Breast epithelium (tissue), 4 donors: ENCODE measurements around the gene CETP. TPM values are rescaled to one million over a fixed set of nuclear protein-coding genes. Genes with fewer than 3 reads are reported as not detected.
A peak's percentile ranks its signal among the peaks of the same experiment; 100 is the strongest.

ENCODE experiments used
- DNase-seq, 2 donors: peaks; one replicate each; pipeline ENCODE4 v3.0.0-alpha.2; 2019; ENCODE audit warnings: low spot score in 2 of 2
- H3K27ac ChIP-seq, 2 donors: fragments of 200-600 bp; sonication (generic) in 1 of 2; one replicate each; pipeline ENCODE4 v1.5.1; 2016 to 2019; ENCODE audit warnings: mild to moderate bottlenecking in 1 of 2
- H3K27me3 ChIP-seq, 2 donors: fragments of 200-600 bp; sonication (generic) in 1 of 2; one replicate each; pipeline versions ENCODE4 v1.5.1 to v1.6.0; 2017 to 2019; ENCODE audit warnings: control low read depth in 1 of 2, mild to moderate bottlenecking in 1 of 2
- H3K36me3 ChIP-seq: fragments of 200-600 bp; one replicate; pipeline ENCODE4 v1.5.1; 2019
- H3K4me1 ChIP-seq, 2 donors: fragments of 200-600 bp; sonication (generic); one replicate each; pipeline ENCODE4 v1.5.1; 2016 to 2019; ENCODE audit warnings: control low read depth in 1 of 2
- H3K4me3 ChIP-seq, 3 donors: fragments of 200-600 bp; sonication (generic); 1 replicate in 2 of 3; 2 replicates in 1 of 3; pipeline ENCODE4 v1.5.1; 2016 to 2019; ENCODE audit warnings: mild to moderate bottlenecking in 3 of 3, moderate library complexity in 2 of 3
- H3K9me3 ChIP-seq, 2 donors: fragments of 200-600 bp; sonication (generic) in 1 of 2; one replicate each; pipeline ENCODE4 v1.5.1; 2016 to 2019; ENCODE audit warnings: control low read depth in 1 of 2
- POLR2A ChIP-seq: fragments of 450-650 bp; IDR thresholded peaks from one replicate; pipeline ENCODE4 v1.6.1; 2016; ENCODE audit warnings: antibody characterized with exemption, mild to moderate bottlenecking, moderate library complexity
- POLR2AphosphoS5 ChIP-seq, 3 donors: sonication (generic); formaldehyde crosslinking; IDR thresholded peaks; one replicate each; pipeline ENCODE4 v1.6.1; 2017; ENCODE audit warnings: antibody characterized with exemption in 3 of 3
- intact Hi-C: fragments of 100-400 bp; cut with DNase I; formaldehyde crosslinking; loops from one replicate; pipeline ENCODE4 v1.15.1; 2023; ENCODE audit warnings: low total_unique reads
- total RNA-seq, 3 donors: library from RNA; depleted of rRNA; stranded (reverse); fragments of >200 nt; gene quantifications; one replicate each; pipeline ENCODE4 v1.1.0, GENCODE V29; 2016
- TF ChIP-seq, protein P1 (sequence below), 3 donors: fragments of 450-650 bp; IDR thresholded peaks; one replicate each; pipeline ENCODE4 v1.5.1; 2016 to 2017; ENCODE audit warnings: antibody characterized with exemption in 3 of 3, mild to moderate bottlenecking in 3 of 3, moderate library complexity in 3 of 3

The CETP gene
- total RNA-seq, 3 donors from 2014 or later = 0.44 to 0.80 (median 0.66) TPM

DNA sequence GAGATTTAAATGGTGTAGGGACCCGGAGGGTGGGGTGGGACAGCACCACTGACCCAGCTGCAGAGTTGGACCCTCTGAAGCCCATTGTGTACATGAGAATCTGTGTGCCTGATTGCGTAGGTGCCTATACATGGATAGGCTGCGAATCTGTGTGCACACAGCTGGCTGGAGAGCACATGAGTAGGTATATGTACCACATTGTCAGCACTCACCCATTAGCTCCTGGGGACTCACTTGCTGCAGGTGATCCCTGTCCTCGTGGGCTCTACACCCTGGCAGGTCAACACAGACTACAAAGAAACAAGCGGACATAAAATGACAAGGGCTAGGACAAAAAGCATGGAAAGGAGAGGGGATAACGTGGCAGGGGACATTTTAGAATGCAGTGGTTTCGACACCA lies 11.3 kb upstream of the CETP start:
- Histone ChIP-seq H3K9me3 (no peaks in the 10 kb centered on the region), H3K4me3 (no peak overlapping the region), H3K4me1 (no peaks in the 10 kb centered on the region), H3K27me3 (no peaks in the 10 kb centered on the region), H3K36me3 (no peaks in the 10 kb centered on the region), H3K27ac (no peak overlapping the region)
- no peak for TF ChIP-seq POLR2A
- no peak for TF ChIP-seq POLR2AphosphoS5 (IDR thresholded peaks at IDR 0.05)
- TF ChIP-seq, protein P1, sequence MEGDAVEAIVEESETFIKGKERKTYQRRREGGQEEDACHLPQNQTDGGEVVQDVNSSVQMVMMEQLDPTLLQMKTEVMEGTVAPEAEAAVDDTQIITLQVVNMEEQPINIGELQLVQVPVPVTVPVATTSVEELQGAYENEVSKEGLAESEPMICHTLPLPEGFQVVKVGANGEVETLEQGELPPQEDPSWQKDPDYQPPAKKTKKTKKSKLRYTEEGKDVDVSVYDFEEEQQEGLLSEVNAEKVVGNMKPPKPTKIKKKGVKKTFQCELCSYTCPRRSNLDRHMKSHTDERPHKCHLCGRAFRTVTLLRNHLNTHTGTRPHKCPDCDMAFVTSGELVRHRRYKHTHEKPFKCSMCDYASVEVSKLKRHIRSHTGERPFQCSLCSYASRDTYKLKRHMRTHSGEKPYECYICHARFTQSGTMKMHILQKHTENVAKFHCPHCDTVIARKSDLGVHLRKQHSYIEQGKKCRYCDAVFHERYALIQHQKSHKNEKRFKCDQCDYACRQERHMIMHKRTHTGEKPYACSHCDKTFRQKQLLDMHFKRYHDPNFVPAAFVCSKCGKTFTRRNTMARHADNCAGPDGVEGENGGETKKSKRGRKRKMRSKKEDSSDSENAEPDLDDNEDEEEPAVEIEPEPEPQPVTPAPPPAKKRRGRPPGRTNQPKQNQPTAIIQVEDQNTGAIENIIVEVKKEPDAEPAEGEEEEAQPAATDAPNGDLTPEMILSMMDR (IDR thresholded peaks at IDR 0.05) = no peak
- DNase-seq = no peak
- intact Hi-C loops = no loop called here

DNA sequence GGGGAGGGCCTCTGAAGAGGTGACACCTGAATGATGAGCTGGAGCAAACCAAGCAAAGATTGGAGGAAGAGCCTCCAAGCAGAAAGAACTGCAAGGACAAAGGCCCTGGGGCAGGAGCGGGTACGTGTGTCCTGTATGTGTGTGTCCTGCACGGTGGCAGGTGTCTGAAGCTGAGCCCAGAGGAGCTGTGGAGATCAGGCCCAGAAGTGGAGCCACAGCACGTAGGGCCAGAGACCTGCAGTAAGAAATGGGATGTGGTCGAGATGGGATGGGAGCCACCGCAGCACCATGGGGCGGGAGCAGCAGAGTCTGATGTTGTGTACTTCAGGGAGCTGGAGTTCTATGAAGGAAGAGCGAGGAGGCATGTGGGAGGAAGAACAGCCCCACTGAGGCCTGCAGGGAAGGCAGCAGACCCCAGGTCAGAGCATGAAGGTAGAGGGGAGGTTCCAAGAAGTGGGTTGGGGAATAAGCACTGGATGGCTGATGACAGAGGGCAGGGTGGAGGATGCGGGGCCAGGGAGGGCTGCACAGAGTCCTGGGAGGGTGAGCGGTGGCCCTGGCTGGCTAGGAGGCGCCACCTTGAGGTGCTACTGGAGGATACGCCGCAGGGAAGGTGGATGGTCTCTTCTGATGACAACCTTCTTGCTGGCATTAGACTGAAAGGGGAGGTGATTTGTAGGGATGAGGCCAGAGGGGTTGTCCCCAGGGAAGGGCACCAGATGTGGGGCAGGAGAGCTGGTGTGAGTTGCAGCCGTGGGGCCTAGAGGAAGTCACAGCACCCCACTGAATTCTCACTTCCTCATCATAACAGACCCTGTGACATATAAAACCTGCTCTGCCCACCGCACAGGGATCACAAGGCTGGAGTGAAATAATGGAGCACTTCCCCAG lies 10.6 kb upstream of the CETP start:
- no peaks in the 10 kb centered on the region for H3K27me3 ChIP-seq
- H3K27ac ChIP-seq = no peak overlapping the region
- H3K4me1 ChIP-seq = no peaks in the 10 kb centered on the region
- no peaks in the 10 kb centered on the region for H3K9me3 ChIP-seq
- intact Hi-C loops = no loop called here
- no peaks in the 10 kb centered on the region for H3K36me3 ChIP-seq
- no peak for DNase-seq
- no peak for TF ChIP-seq POLR2AphosphoS5 (IDR thresholded peaks at IDR 0.05)
- TF ChIP-seq, protein P1 (IDR thresholded peaks at IDR 0.05) = peak in 2 of 3 donors; percentile 38 to 42
- no peak overlapping the region for H3K4me3 ChIP-seq

DNA sequence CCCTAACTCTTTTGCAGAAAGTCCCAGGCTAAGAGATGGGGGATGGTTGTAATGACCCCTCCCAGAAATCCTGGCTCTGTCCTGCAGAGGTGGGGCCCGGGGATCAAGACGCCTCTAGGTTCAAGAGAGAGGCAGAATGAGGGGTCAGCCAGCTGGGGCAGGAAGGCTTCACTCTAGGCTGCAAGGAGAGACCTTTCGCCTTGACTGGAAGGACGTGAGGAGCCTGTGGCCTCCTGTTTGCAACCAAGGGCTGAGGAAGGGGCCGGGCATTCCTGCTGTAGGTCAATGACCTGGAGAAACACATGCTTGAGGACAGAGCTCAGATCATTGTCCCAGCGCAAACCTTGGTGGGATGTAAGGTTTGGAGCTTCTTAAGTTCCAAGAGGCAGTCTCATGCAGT lies 8.7 kb upstream of the CETP start:
- Histone ChIP-seq H3K36me3 (no peaks in the 10 kb centered on the region), H3K9me3 (no peaks in the 10 kb centered on the region), H3K27me3 (no peaks in the 10 kb centered on the region), H3K4me3 (no peak overlapping the region), H3K4me1 (no peaks in the 10 kb centered on the region), H3K27ac (no peak overlapping the region)
- DNase-seq = no peak
- no peak for TF ChIP-seq POLR2AphosphoS5 (IDR thresholded peaks at IDR 0.05)
- TF ChIP-seq, protein P1 (IDR thresholded peaks at IDR 0.05) = no peak
- TF ChIP-seq POLR2A = no peak
- intact Hi-C loops = no loop called here

DNA sequence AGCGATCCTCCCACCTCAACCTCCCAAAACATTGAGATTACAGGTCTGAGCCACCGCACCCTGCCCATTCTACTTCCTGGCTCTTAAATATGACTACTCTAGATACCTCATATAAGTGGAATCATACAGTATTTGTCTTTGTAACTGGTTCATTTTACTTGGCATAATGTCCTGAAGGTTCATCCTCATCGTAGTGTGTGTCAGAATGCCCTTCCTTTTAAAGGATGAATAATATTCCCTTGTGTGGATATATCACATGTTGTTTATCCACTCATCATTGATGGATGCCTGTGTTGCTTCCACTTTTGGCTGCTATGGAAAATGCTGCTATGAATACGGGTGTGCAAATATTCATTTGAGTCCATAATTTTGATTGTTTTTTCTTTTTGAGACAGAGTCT lies 5.7 kb upstream of the CETP start:
- intact Hi-C loops = no loop called here
- no peaks in the 10 kb centered on the region for H3K4me1 ChIP-seq
- no peaks in the 10 kb centered on the region for H3K9me3 ChIP-seq
- DNase-seq = no peak
- H3K4me3 ChIP-seq = no peak overlapping the region
- no peaks in the 10 kb centered on the region for H3K27me3 ChIP-seq
- TF ChIP-seq POLR2AphosphoS5 (IDR thresholded peaks at IDR 0.05) (no peak), POLR2A (no peak)
- TF ChIP-seq, protein P1 (IDR thresholded peaks at IDR 0.05) = no peak
- H3K36me3 ChIP-seq = no peaks in the 10 kb centered on the region
- H3K27ac ChIP-seq = no peak overlapping the region

DNA sequence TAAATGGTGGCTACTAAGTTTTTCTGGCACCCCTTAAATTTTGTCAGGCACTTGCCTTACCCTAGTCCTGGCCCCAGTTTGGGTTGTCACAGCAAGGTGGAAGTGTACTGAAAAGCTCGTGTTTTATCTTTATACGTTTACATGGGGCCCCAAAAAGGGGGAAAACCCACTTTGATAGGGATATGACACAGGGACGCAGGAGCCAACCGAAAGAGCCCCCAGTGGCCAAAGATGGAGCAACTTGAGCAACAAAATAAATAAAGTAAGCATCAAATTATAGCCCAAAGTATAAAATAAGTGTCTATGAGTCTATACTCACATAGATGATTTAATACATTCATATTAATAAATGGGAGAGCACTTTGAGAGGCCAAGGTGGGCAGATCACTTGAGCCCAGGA lies 5.0 kb upstream of the CETP start:
- Histone ChIP-seq H3K4me1 (no peaks in the 10 kb centered on the region), H3K4me3 (no peak overlapping the region), H3K36me3 (no peaks in the 10 kb centered on the region), H3K27ac (no peak overlapping the region), H3K9me3 (no peaks in the 10 kb centered on the region), H3K27me3 (no peaks in the 10 kb centered on the region)
- TF ChIP-seq POLR2A (no peak), POLR2AphosphoS5 (IDR thresholded peaks at IDR 0.05) (no peak)
- TF ChIP-seq, protein P1 (IDR thresholded peaks at IDR 0.05) = no peak
- DNase-seq = no peak
- intact Hi-C loops = no loop called here
